Sigmoid colon (tissue), 4 donors: Measurements from ENCODE around the gene BST2.

ENCODE experiments used
- EP300 ChIP-seq, 4 donors: sonication (generic); formaldehyde crosslinking; IDR thresholded peaks; one replicate each; pipeline ENCODE4 v1.6.1; 2017; ENCODE audit warnings: antibody characterized with exemption in 4 of 4
- POLR2A ChIP-seq, 2 donors: fragments of 450-650 bp; IDR thresholded peaks; one replicate each; pipeline ENCODE4 v1.6.1; 2016; ENCODE audit warnings: antibody characterized with exemption in 2 of 2, mild to moderate bottlenecking in 2 of 2, moderate library complexity in 2 of 2
- POLR2AphosphoS5 ChIP-seq, 4 donors: sonication (generic); formaldehyde crosslinking; IDR thresholded peaks; one replicate each; pipeline ENCODE4 v1.6.1; 2017; ENCODE audit warnings: antibody characterized with exemption in 4 of 4
- TF ChIP-seq, protein P1 (sequence below), 4 experiments: fragments of 450-650 bp in 3 of 4; fragments of 200-600 bp in 1 of 4; IDR thresholded peaks; one replicate each; pipeline ENCODE4 v1.5.1; 2016 to 2019; ENCODE audit warnings: antibody characterized with exemption in 4 of 4, mild to moderate bottlenecking in 3 of 4, moderate library complexity in 2 of 4

DNA sequence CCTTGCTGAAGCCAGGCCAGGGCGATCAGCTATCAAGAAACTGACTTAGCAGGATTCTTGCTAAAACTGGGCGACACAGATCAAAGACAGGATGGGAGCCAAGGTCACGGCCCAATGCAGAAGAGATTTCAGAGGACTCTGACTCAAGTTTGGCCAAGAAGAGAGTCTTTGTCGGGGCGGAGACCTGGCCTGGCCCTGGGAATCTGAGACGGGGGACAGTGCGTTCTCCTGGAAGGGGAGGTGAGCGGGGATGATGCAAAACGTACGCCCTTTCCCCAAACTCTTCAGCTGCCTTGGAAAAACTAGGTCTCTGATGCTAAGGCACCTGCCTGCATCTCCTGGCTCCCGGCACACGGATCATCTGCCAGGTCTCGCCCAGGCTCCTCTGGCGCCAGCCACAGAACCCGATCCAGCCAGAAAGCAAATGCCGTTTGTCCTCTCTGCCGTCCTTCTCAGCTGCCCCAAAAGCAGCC is 24.2 kb upstream of the BST2 start:
- TF ChIP-seq, protein P1, sequence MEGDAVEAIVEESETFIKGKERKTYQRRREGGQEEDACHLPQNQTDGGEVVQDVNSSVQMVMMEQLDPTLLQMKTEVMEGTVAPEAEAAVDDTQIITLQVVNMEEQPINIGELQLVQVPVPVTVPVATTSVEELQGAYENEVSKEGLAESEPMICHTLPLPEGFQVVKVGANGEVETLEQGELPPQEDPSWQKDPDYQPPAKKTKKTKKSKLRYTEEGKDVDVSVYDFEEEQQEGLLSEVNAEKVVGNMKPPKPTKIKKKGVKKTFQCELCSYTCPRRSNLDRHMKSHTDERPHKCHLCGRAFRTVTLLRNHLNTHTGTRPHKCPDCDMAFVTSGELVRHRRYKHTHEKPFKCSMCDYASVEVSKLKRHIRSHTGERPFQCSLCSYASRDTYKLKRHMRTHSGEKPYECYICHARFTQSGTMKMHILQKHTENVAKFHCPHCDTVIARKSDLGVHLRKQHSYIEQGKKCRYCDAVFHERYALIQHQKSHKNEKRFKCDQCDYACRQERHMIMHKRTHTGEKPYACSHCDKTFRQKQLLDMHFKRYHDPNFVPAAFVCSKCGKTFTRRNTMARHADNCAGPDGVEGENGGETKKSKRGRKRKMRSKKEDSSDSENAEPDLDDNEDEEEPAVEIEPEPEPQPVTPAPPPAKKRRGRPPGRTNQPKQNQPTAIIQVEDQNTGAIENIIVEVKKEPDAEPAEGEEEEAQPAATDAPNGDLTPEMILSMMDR (IDR thresholded peaks at IDR 0.05): no peak
- no peak for TF ChIP-seq POLR2AphosphoS5 (IDR thresholded peaks at IDR 0.05)
- no peak for TF ChIP-seq POLR2A (IDR thresholded peaks at IDR 0.05)
- no peak for TF ChIP-seq EP300 (IDR thresholded peaks at IDR 0.05)
